ENCODE measurements around the gene DLEC1.
"Not testable (repeated sequence)": the region's sequence is repeated elsewhere in the genome, so short reads cannot be mapped to it uniquely, and the experiment has no call there.

DLEC1 gene

GRCh38 chr3:38059148-38059547 lies 20.1 kb downstream of the DLEC1 start:
- TF ChIP-seq CTCF (IDR thresholded peaks at IDR 0.05; ENCODE audit: low read depth, low read length): no peak
- no peak for TF ChIP-seq EZH2phosphoT487 (IDR thresholded peaks at IDR 0.05; ENCODE audit: low read depth)
- H3K4me1 ChIP-seq (ENCODE audit: low read length): no peaks in the 10 kb centered on the region

GRCh38 chr3:38059591-38059990 lies 20.6 kb downstream of the DLEC1 start:
- Histone ChIP-seq H3K79me2 (ENCODE audit: low read length) (no peaks in the 10 kb centered on the region), H3K4me3 (ENCODE audit: low read length) (no peak overlapping the region), H3K36me3 (replicated peaks; ENCODE audit: low read depth, low read length) (no peaks in the 10 kb centered on the region), H3K27ac (ENCODE audit: low read length) (no peak overlapping the region), H3K9me3 (ENCODE audit: insufficient read depth, low read length) (no peaks in the 10 kb centered on the region), H3K9ac (ENCODE audit: low read length) (no peak overlapping the region), H4K20me1 (ENCODE audit: insufficient read depth, low read length) (no peaks in the 10 kb centered on the region), H3K4me2 (ENCODE audit: low read length) (no peak overlapping the region), H3K27me3 (ENCODE audit: low read depth, low read length) (peaks cover 12% of the 10 kb centered on the region), H2AFZ (ENCODE audit: low read depth, low read length) (no peak overlapping the region), H3K4me1 (ENCODE audit: low read length) (no peaks in the 10 kb centered on the region)
- no peak for TF ChIP-seq CTCF (IDR thresholded peaks at IDR 0.05; ENCODE audit: low read depth, low read length)
- no peak for TF ChIP-seq EZH2phosphoT487 (IDR thresholded peaks at IDR 0.05; ENCODE audit: low read depth)

More at GRCh38 chr3:38059148-38059547, 20.1 kb downstream of the DLEC1 start:
- Histone ChIP-seq H3K27ac (ENCODE audit: low read length) (no peak overlapping the region), H3K27me3 (ENCODE audit: low read depth, low read length) (peaks cover 12% of the 10 kb centered on the region), H2AFZ (ENCODE audit: low read depth, low read length) (no peak overlapping the region), H3K4me3 (ENCODE audit: low read length) (no peak overlapping the region), H3K4me2 (ENCODE audit: low read length) (no peak overlapping the region), H3K9ac (ENCODE audit: low read length) (no peak overlapping the region), H4K20me1 (ENCODE audit: insufficient read depth, low read length) (no peaks in the 10 kb centered on the region), H3K9me3 (ENCODE audit: insufficient read depth, low read length) (no peaks in the 10 kb centered on the region), H3K36me3 (replicated peaks; ENCODE audit: low read depth, low read length) (no peaks in the 10 kb centered on the region), H3K79me2 (ENCODE audit: low read length) (no peaks in the 10 kb centered on the region)

GRCh38 chr3:38062809-38063208 lies 23.8 kb downstream of the DLEC1 start:
- TF ChIP-seq EZH2phosphoT487 (IDR thresholded peaks at IDR 0.05; ENCODE audit: low read depth): no peak
- TF ChIP-seq CTCF (IDR thresholded peaks at IDR 0.05; ENCODE audit: low read depth, low read length): no peak

GRCh38 chr3:38064453-38064852 lies 25.4 kb downstream of the DLEC1 start:
- not testable (repeated sequence) for H3K36me3 ChIP-seq (replicated peaks; ENCODE audit: low read depth, low read length); H3K79me2 ChIP-seq (ENCODE audit: low read length); H4K20me1 ChIP-seq (ENCODE audit: insufficient read depth, low read length); H3K9ac ChIP-seq (ENCODE audit: low read length); H2AFZ ChIP-seq (ENCODE audit: low read depth, low read length); H3K4me2 ChIP-seq (ENCODE audit: low read length); H3K27ac ChIP-seq (ENCODE audit: low read length); H3K4me3 ChIP-seq (ENCODE audit: low read length); H3K4me1 ChIP-seq (ENCODE audit: low read length); H3K9me3 ChIP-seq (ENCODE audit: insufficient read depth, low read length)
- peaks cover 34% of the 10 kb centered on the region for H3K27me3 ChIP-seq (ENCODE audit: low read depth, low read length)

More at GRCh38 chr3:38062809-38063208, 23.8 kb downstream of the DLEC1 start:
- H3K9me3 ChIP-seq (ENCODE audit: insufficient read depth, low read length): no peaks in the 10 kb centered on the region
- H2AFZ ChIP-seq (ENCODE audit: low read depth, low read length): no peak overlapping the region
- H3K36me3 ChIP-seq (replicated peaks; ENCODE audit: low read depth, low read length): no peaks in the 10 kb centered on the region
- no peak overlapping the region for H3K4me3 ChIP-seq (ENCODE audit: low read length)
- no peaks in the 10 kb centered on the region for H4K20me1 ChIP-seq (ENCODE audit: insufficient read depth, low read length)
- no peaks in the 10 kb centered on the region for H3K79me2 ChIP-seq (ENCODE audit: low read length)
- H3K4me2 ChIP-seq (ENCODE audit: low read length): no peak overlapping the region
- H3K4me1 ChIP-seq (ENCODE audit: low read length): no peaks in the 10 kb centered on the region
- H3K9ac ChIP-seq (ENCODE audit: low read length): no peak overlapping the region
- no peak overlapping the region for H3K27ac ChIP-seq (ENCODE audit: low read length)
- peaks cover 34% of the 10 kb centered on the region for H3K27me3 ChIP-seq (ENCODE audit: low read depth, low read length)
